GM21447 (cell line): ENCODE measurements around the gene DLGAP1.

Experiments
- ATAC-seq: cut with Tn5 transposase; IDR thresholded peaks from one replicate; pipeline ENCODE4 v1.9.1; 2021; ENCODE audit not compliant: unreplicated experiment

The DLGAP1 gene

DNA sequence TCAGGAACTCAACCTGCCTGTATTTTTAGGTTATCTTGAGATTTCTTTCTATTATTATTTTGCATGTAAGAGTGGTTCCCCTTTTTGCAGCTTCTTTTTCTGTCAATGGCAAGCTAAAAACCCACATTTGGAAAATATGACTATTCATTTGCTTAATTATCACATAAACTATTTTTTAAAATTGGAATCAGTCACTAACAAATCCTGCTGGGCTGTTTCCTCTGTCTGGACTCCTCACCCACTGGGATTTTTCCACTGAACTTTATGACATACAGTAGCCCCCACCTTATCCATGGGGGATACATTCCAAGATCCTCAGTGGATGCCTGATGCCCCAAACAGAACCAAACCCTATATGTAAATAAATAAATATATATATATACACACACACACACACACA lies 447.3 kb downstream of the DLGAP1 start:
- no peak for ATAC-seq

DNA sequence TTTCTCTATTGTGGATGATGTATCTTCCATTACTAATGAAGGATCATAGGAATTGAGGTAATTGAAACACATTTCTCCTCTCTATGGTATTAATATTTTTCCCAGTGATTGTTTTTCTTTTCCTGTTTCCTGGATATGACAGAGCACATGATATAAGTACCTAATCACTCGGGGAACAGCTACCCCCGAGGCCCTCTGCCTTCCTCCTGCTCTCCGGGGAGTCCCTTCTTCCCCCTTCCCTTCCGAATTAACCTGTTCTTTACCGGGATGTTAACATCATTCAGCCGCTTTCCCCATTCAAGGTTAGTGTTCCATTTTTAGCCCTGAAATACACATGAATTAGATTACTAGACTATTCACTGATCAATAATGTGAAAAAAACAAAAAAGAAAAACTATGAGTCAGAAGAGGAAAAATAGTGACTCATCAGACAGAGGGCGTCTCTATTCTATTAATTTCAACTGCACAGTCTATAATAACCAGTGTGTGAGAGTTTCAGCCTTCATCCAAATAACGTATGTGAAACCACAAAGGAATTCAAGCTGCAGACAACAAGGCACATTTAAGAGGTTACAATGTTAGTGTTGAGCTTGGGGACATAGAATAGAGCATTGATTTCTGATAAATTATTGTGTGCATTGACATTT lies 450.8 kb downstream of the DLGAP1 start:
- ATAC-seq = no peak

GRCh38 chr18:3998698-3999333 lies 456.3 kb downstream of the DLGAP1 start:
- ATAC-seq = no peak

DNA sequence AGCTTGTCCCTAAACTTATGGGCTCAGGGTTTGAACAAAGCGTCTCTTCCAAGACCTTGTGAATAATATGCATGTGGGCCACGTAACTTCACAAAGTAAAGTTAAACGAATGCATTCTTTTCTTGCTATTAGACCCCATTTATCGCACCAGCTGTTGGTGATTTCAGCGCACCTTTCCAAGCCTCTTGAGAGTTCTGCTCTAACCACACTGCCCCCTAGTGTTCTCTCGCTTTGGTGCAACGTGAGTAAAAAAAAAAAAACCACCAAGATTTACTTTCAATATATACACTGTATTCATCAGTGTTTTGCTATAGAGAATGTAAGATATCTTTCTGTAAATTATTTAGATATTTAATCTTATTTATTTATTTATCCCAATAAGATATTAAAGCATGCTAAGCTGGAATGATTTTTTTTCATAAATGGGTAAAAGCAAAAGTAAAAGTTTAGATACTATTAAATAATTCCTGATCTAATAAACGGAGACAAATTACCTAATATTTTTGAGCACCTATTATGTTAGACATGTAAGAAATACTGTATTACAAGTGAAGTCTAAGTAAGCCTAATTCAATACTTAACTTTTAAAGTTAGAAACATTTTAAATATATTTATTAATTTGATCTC lies 459.5 kb downstream of the DLGAP1 start:
- peak; percentile 69 for ATAC-seq

DNA sequence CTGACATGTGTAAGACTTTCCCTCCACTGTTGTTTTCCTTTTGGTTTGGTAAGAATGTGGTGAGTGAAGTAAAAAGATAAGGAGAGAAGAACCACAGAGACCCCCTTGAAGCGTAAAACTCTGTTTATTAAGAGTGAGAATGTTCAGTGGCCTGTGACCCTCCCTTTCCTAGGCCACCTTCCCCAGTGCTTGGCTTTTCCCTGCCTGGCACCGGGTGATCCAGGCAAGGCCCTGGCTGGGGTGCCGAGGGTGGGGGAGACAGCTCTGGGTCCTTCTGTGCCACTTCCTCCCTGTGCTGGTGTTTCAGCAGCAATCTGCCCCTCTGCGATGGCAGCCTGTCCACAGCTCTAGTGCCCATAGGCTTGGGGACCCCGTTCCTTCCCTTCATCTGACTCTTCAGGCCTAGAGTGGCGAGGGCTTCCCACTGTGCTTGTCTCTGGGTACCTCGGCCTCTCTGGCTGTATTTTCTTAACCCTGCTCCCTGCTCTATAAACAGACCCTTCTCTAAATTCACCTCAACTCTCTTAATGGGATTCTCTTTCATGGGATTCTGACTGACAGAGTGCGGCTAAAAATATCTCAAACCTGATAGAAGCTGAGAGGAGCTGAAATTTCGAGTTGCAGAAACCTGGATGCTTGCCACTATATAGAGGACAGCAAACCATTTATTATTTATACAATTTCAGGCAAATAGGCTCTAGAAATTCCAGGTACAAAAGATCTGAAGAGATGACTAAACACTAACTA lies 461.0 kb downstream of the DLGAP1 start:
- ATAC-seq = no peak

DNA sequence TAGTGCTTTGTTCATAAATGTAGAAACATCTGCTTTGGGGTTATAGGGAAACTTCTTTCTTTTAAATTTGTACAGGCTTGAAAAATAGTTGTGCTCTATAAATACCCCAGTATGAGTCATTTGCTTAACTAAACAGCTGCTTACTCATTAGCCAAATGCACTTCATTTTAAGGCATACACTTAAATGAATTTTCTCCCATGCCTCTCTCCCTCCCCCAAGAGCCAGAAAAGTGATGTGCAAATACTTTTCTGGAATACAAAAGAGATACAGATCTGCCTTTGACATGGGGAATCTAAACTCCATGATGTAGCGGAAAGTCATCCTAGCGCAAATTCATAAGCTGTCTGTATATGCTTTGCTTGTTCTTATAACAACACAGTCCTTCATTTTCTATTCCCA lies 469.4 kb downstream of the DLGAP1 start:
- ATAC-seq = no peak

DNA sequence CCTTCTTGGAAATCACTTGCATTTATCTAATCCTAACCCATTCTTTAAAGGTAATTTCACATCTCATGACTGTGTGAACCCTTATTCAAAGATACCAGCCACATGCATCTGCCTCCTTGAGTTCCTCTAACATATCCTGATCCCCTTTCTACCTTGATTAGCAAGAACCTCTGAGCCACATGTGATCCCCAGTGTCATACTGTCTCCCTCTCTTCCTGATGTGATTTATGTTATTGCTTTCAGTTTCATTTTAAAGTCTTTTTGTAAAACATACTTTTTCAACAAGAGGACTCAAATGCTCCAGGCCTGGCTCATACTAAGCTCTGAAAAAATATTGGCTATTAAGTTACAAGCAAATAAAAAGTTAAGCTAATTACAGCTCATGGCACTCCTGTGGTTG lies 470.1 kb downstream of the DLGAP1 start:
- no peak for ATAC-seq

GRCh38 chr18:3984163-3984757 lies 470.8 kb downstream of the DLGAP1 start:
- ATAC-seq = no peak

- ATAC-seq = no peak
These were observed 471.6 kb downstream of the DLGAP1 start for GRCh38 chr18:3983351-3983969.

DNA sequence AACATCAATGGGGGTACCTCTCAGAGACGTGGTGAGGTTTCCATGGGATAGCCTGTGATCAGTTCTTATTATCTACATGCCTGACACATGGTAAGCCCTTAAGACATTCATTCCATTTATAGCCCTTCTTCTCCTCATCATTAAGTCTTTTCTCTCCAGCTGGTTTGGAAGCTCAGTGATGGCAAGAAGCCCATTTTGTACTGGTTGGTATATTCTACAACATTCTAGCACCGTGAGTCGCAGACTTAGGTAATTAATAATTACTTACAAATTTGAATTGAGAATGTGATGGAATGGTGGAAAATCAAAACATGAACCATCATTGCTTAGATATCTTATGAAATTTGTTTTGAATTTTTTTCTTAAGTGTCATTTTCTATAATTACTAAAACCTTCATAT lies 472.6 kb downstream of the DLGAP1 start:
- no peak for ATAC-seq

DNA sequence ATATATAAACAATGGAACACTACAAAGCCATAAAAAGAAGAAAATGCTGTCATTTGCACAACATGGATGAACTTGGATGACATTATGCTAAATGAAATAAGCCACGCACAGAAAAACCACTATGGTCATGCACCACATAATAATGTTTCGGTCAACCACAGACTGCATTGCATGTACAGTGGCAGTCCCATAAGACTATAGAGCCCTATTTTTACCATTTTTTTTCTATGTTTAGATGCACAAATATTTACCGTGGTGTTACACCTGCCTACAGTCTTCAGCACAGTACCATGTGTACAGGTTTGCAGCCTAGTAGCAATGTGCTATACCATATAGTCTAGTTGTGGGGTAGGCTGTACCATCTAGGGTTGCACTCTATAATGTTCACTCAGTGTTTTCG lies 476.1 kb downstream of the DLGAP1 start:
- ATAC-seq = no peak

DNA sequence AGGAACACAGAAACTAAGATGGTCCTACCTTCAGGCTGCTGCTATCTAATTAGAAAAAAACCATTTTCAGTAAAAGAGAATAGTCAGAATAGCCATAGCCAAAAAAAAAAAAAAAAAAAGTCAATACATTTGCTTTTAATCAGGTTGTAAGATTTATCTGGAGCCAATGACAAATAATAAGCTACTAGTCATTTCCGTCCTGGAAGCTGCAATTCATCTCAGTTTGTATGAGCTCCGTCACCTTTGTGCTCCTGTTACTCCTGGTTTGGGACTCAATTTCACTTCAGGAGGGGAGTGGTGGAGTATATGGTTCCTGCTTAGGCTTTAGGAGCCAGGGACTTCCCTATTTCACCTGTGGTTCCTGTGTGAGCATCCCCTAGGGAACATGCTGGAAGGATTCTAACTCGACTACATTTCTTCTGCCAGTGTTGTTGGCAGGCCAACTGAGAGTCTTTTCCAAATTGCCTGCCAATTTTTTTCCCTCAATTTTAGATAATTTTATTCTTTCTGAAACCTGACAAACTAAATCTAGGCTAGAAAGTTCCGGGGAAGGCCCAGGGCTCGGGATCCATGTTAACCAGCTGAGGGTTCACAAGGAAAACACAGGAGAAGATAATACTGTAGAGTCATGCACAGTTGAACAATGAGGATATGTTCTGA lies 481.8 kb downstream of the DLGAP1 start:
- no peak for ATAC-seq

- no peak for ATAC-seq
These were observed 482.7 kb downstream of the DLGAP1 start for GRCh38 chr18:3972291-3972930.

DNA sequence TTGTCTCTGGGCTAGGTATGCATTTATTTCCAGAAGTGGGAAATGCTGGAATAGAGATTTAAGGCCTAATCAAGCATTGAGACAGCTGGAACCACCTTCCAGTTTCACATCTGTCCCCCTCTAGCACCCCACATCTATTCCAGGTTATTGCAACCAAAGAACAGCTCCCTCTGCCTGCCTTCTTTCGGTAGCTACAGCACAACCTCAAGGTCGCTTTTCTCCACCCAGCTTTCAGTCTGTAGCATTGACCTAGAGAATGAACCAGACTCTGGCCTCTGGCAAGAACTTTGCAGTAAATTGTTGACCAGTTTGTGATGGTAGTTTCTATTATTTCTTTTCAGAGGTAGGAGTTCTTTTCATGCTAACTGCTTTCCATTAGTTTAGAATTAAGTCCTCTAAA lies 484.2 kb downstream of the DLGAP1 start:
- no peak for ATAC-seq

GRCh38 chr18:3967359-3968180 lies 487.5 kb downstream of the DLGAP1 start:
- no peak for ATAC-seq

GRCh38 chr18:3966642-3967358 lies 488.3 kb downstream of the DLGAP1 start:
- no peak for ATAC-seq

- no peak for ATAC-seq
These were observed 488.9 kb downstream of the DLGAP1 start for GRCh38 chr18:3966246-3966641.

DNA sequence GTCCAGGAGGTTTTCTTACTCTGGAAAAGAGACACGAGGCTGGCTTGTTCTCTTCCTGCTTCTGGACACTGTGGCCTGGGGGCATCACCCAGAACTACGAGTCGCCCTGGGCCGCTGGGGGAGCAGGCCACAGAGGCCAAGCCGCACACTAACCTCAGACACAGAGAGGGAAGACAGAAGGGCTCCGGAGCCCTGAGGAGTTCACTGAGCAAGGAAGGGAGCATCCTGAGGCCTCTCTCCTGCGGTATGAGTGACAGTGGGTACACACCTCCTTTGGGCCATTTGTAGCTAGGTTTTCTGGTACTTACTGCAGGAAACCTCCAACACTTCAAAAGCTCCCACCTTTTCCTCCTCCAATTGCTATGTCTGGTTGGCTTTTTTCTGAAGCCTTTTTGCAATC lies 494.1 kb downstream of the DLGAP1 start:
- no peak for ATAC-seq

GRCh38 chr18:3960142-3960541 lies 495.0 kb downstream of the DLGAP1 start:
- ATAC-seq = no peak
